Mesendoderm (in vitro differentiated cells): ENCODE results near the gene GARIN1A. TPM values are rescaled to one million over a fixed set of nuclear protein-coding genes. Genes with fewer than 3 reads are reported as not detected.
"Not testable (repeated sequence)": the region's sequence is repeated elsewhere in the genome, so short reads cannot be mapped to it uniquely, and the experiment has no call there.

Experiments used
- DNase-seq: peaks from one replicate; pipeline ENCODE4 v3.0.0; 2013
- H2AK5ac ChIP-seq: 2 replicates; pipeline ENCODE4 v1.6.1; 2013; ENCODE audit warnings: low read length, inconsistent platforms
- H2BK120ac ChIP-seq: 2 replicates; pipeline ENCODE4 v1.6.1; 2013; ENCODE audit warnings: low read depth, mild to moderate bottlenecking, low read length, moderate library complexity, mixed read lengths
- H2BK15ac ChIP-seq: replicated peaks from 2 replicates; pipeline ENCODE4 v1.6.1; 2013; ENCODE audit warnings: low read depth, mild to moderate bottlenecking, moderate library complexity
- H2BK5ac ChIP-seq: 2 replicates; pipeline ENCODE4 v1.6.1; 2013; ENCODE audit warnings: low read length, inconsistent platforms
- H3K18ac ChIP-seq: 2 replicates; pipeline ENCODE4 v1.6.1; 2013; ENCODE audit warnings: mild to moderate bottlenecking, low read length, mixed read lengths
- H3K23ac ChIP-seq: one replicate; pipeline ENCODE4 v1.6.1; 2013; ENCODE audit warnings: low read length
- H3K27ac ChIP-seq: 2 replicates; pipeline ENCODE4 v1.5.1; 2013; ENCODE audit warnings: low read depth, mild to moderate bottlenecking, inconsistent platforms, low read length, moderate library complexity
- H3K27me3 ChIP-seq: 2 replicates; pipeline ENCODE4 v1.6.1; 2013; ENCODE audit warnings: low read length, control low read depth, mild to moderate bottlenecking, inconsistent platforms; ENCODE audit not compliant: insufficient read depth, poor library complexity
- H3K36me3 ChIP-seq: 2 replicates; pipeline ENCODE4 v1.6.1; 2013; ENCODE audit warnings: low read length, inconsistent platforms; ENCODE audit not compliant: control insufficient read depth, insufficient read depth
- H3K4ac ChIP-seq: one replicate; pipeline ENCODE4 v1.6.1; 2013; ENCODE audit warnings: low read depth, mild to moderate bottlenecking, low read length, moderate library complexity
- H3K4me1 ChIP-seq: 2 replicates; pipeline ENCODE4 v1.6.1; 2013; ENCODE audit warnings: low read depth, low read length, inconsistent platforms; ENCODE audit not compliant: control insufficient read depth
- H3K4me2 ChIP-seq: 2 replicates; pipeline ENCODE4 v1.6.1; 2013; ENCODE audit warnings: low read length
- H3K4me3 ChIP-seq: 2 replicates; pipeline ENCODE4 v1.5.1; 2013; ENCODE audit warnings: mild to moderate bottlenecking, low read length
- H3K56ac ChIP-seq: one replicate; pipeline ENCODE4 v1.6.1; 2013; ENCODE audit warnings: low read length
- H3K79me1 ChIP-seq: 2 replicates; pipeline ENCODE4 v1.6.1; 2013; ENCODE audit warnings: low read length, inconsistent platforms
- H3K79me2 ChIP-seq: 2 replicates; pipeline ENCODE4 v1.6.1; 2013; ENCODE audit warnings: mild to moderate bottlenecking, low read length; ENCODE audit not compliant: control insufficient read depth, insufficient read depth
- H3K9ac ChIP-seq: 2 replicates; pipeline ENCODE4 v1.6.1; 2013; ENCODE audit warnings: low read length, inconsistent platforms
- H4K5ac ChIP-seq: one replicate; pipeline ENCODE4 v1.6.1; 2013; ENCODE audit warnings: low read length
- H4K8ac ChIP-seq: one replicate; pipeline ENCODE4 v1.6.1; 2013; ENCODE audit warnings: low read depth, mild to moderate bottlenecking, control low read depth, low read length, moderate library complexity
- WGBS: extraction: QIAGEN DNeasy Blood & Tissue Kit; methylation state at CpG from one replicate; pipeline ENCODE4 v1.1.7; 2013; ENCODE audit warnings: low lambda C conversion rate, missing lambda C conversion rate; ENCODE audit not compliant: insufficient coverage; ENCODE audit errors: extremely low coverage; 5-methylcytosine and 5-hydroxymethylcytosine counted together
- polyA plus RNA-seq, 2 experiments: library from polyadenylated mRNA; stranded (reverse); fragments of 200-250 nt; gene quantifications; one replicate each; pipeline ENCODE4 v1.2.3, GENCODE V29; 2013

Gene GARIN1A
- polyA plus RNA-seq (2013, experiment 1 of 2), result 0.17 TPM
- 0.07 TPM for polyA plus RNA-seq (2013, experiment 2 of 2)

DNA sequence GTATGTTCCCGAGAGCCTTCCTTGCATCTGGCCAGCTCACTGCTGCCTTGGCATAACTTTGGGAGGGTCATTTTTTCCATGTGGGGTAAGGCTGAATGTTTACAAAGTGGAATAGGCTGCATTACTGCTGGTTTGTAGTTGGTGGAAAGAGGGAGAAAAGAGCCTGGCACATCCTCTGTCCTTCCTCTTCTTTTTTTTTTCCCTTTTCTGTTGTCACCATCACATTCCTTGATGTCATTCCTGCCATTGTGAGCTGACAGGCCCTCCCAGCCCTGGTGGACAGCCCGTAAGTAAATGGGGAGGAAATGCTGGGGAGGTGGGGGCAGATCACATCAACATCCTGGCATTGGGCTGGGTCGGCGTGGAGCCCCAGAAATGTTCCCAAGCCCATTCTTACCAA lies at the start of gene GARIN1A:
TSS of gene GARIN1A (plus strand) at position 301 of the 400 bp plus-strand sequence. CDS start 106 bp downstream, outside the sequence.
- H3K4me3 ChIP-seq, result no peak within 1 kb of the TSS
- no peaks in the 10 kb centered on the region for H3K79me2 ChIP-seq
- no peaks in the 10 kb centered on the region for H3K4me1 ChIP-seq
- no peak within 1 kb of the TSS for H3K9ac ChIP-seq
- no peak within 1 kb of the TSS for H3K4me2 ChIP-seq
- H2BK120ac ChIP-seq, result no peak within 1 kb of the TSS
- H3K4ac ChIP-seq, result no peak within 1 kb of the TSS
- WGBS, result no CpG with 5 or more reads among the region's 4 CpGs
- H3K27ac ChIP-seq, result no peak within 1 kb of the TSS
- no peak within 1 kb of the TSS for H2AK5ac ChIP-seq
- H3K23ac ChIP-seq, result no peak within 1 kb of the TSS
- H4K5ac ChIP-seq, result no peak within 1 kb of the TSS
- H2BK5ac ChIP-seq, result no peak within 1 kb of the TSS
- H2BK15ac ChIP-seq, result no peak within 1 kb of the TSS
- H3K27me3 ChIP-seq, result no peaks in the 10 kb centered on the region
- no peaks in the 10 kb centered on the region for H3K79me1 ChIP-seq
- no peak within 1 kb of the TSS for H3K56ac ChIP-seq
- no peak within 1 kb of the TSS for H3K18ac ChIP-seq
- H3K36me3 ChIP-seq, result no peaks in the 10 kb centered on the region
- no peak within 1 kb of the TSS for H4K8ac ChIP-seq
- no peak for DNase-seq

DNA sequence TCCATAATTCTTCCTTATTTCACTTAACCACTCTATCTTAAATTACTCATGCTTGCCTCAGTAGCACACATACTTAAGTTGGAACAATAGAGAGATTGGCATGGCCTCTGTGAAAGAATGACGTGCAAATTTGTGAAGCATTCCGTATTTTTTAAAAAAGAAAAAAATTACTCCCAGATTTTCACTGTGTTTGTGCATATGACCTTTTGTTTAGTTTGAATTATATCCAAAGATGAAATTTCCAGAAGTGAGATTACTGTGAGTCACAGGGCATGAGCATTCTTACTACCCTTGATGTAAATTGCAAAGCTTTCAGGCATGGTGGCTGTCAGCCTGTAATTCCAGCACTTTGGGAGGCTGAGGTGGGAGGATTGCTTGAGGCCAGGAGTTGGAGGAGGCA lies 45.0 kb upstream of the GARIN1A start:
- H2BK5ac ChIP-seq, H3K36me3 ChIP-seq, H3K23ac ChIP-seq, H3K27ac ChIP-seq, H2BK120ac ChIP-seq, H2BK15ac ChIP-seq, DNase-seq, H4K8ac ChIP-seq, H3K79me2 ChIP-seq, H3K18ac ChIP-seq, H3K4me2 ChIP-seq, H3K79me1 ChIP-seq, H3K9ac ChIP-seq, H3K27me3 ChIP-seq, H2AK5ac ChIP-seq, H3K4me1 ChIP-seq, H4K5ac ChIP-seq, H3K4ac ChIP-seq, H3K4me3 ChIP-seq, H3K56ac ChIP-seq: not testable (repeated sequence)
- no CpG with 5 or more reads among the region's 2 CpGs for WGBS

- no CpG with 5 or more reads among the region's 3 CpGs for WGBS
- not testable (repeated sequence) for DNase-seq
These were observed 38.2 kb upstream of the GARIN1A start for GRCh38 chr7:128633915-128634314.

GRCh38 chr7:128645206-128645605 lies 26.9 kb upstream of the GARIN1A start:
- not testable (repeated sequence) for H3K27me3 ChIP-seq, H3K4me2 ChIP-seq, H3K27ac ChIP-seq, H3K4me1 ChIP-seq, H3K4ac ChIP-seq, H2BK15ac ChIP-seq, H4K8ac ChIP-seq, H4K5ac ChIP-seq, H3K9ac ChIP-seq, H3K23ac ChIP-seq, H3K79me2 ChIP-seq, H2BK120ac ChIP-seq, H3K4me3 ChIP-seq, H3K36me3 ChIP-seq, H3K18ac ChIP-seq, H2BK5ac ChIP-seq, DNase-seq, H2AK5ac ChIP-seq, H3K56ac ChIP-seq, H3K79me1 ChIP-seq
- WGBS, result no CpG with 5 or more reads among the region's 5 CpGs

More at GRCh38 chr7:128633915-128634314, 38.2 kb upstream of the GARIN1A start:
- H3K4me2 ChIP-seq, H2AK5ac ChIP-seq, H3K79me1 ChIP-seq, H3K23ac ChIP-seq, H3K4me1 ChIP-seq, H3K9ac ChIP-seq, H3K79me2 ChIP-seq, H3K56ac ChIP-seq, H2BK5ac ChIP-seq, H3K18ac ChIP-seq, H3K27ac ChIP-seq, H3K36me3 ChIP-seq, H3K4ac ChIP-seq, H4K5ac ChIP-seq, H3K27me3 ChIP-seq, H4K8ac ChIP-seq, H2BK120ac ChIP-seq, H3K4me3 ChIP-seq, H2BK15ac ChIP-seq: not testable (repeated sequence)

DNA sequence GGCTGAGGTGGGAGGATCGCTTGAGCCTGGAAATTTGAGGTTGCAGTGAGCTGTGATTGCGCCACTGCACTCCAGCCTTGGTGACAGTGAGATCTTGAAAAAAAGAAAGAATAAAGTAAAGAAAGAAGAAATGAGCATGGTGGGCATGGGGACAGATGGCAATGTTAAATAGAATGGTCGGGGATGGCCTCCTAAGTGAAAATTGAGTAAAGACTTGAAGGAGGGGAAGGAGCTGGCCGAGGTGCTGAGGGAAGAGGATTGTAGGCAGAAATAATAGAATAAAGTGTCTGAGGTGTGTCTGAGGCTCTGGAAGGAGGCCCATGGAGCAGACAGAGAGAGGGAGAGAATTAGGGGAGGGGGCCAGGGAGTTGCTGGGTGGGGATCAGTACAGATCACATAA lies 26.2 kb upstream of the GARIN1A start:
- not testable (repeated sequence) for H3K4me2 ChIP-seq, H3K79me2 ChIP-seq, DNase-seq, H3K4ac ChIP-seq, H3K4me3 ChIP-seq, H3K18ac ChIP-seq, H2BK15ac ChIP-seq, H3K36me3 ChIP-seq, H3K23ac ChIP-seq, H3K4me1 ChIP-seq, H3K27me3 ChIP-seq, H3K9ac ChIP-seq, H3K27ac ChIP-seq, H2BK120ac ChIP-seq, H4K5ac ChIP-seq, H3K79me1 ChIP-seq, H3K56ac ChIP-seq, H2AK5ac ChIP-seq, H2BK5ac ChIP-seq, H4K8ac ChIP-seq
- WGBS, result no CpG with 5 or more reads among the region's 4 CpGs

- not testable (repeated sequence) for H3K23ac ChIP-seq, H2AK5ac ChIP-seq, H3K4me3 ChIP-seq, H3K36me3 ChIP-seq, H3K4me2 ChIP-seq, H3K79me1 ChIP-seq, H2BK15ac ChIP-seq, H3K56ac ChIP-seq, DNase-seq, H3K18ac ChIP-seq, H2BK120ac ChIP-seq, H4K5ac ChIP-seq, H2BK5ac ChIP-seq, H3K27me3 ChIP-seq, H4K8ac ChIP-seq, H3K79me2 ChIP-seq, H3K9ac ChIP-seq, H3K27ac ChIP-seq, H3K4me1 ChIP-seq, H3K4ac ChIP-seq
- no CpG with 5 or more reads among the region's 6 CpGs for WGBS
These were observed 25.2 kb upstream of the GARIN1A start for GRCh38 chr7:128646877-128647276.
